HEK293T (cell line): ENCODE measurements around the gene TLE4.

Experiments
- CTCF ChIA-PET: fragments of 350-600 bp; formaldehyde crosslinking; extraction: SDS; loops from one replicate; lab custom pipeline; 2021; ENCODE audit warnings: antibody characterized with exemption, inconsistent platforms; lab: Yijun Ruan, JAX
- POLR2A ChIA-PET: fragments of 350-600 bp; formaldehyde crosslinking; extraction: SDS; loops from one replicate; lab custom pipeline; 2020; ENCODE audit warnings: antibody characterized with exemption, inconsistent platforms; lab: Yijun Ruan, JAX
- DNase-seq: peaks from one replicate; pipeline ENCODE4 v3.0.0; 2012; ENCODE audit warnings: mixed read lengths; ENCODE audit errors: extremely low spot score
- ARNT ChIP-seq: fragments of 450-650 bp; IDR thresholded peaks from 2 replicates; pipeline ENCODE4 v1.6.1; 2017; ENCODE audit warnings: mild to moderate bottlenecking
- BHLHE40 ChIP-seq: fragments of 450-650 bp; IDR thresholded peaks from 2 replicates; pipeline ENCODE4 v1.6.1; 2016; ENCODE audit warnings: mild to moderate bottlenecking, moderate library complexity, borderline replicate concordance
- CTBP1 ChIP-seq: fragments of 450-650 bp; IDR thresholded peaks from 2 replicates; pipeline ENCODE4 v1.6.1; 2016; ENCODE audit warnings: borderline replicate concordance
- ELF4 ChIP-seq: fragments of 450-650 bp; IDR thresholded peaks from 2 replicates; pipeline ENCODE4 v1.6.1; 2017; ENCODE audit warnings: antibody characterized with exemption
- FOXA1 ChIP-seq: fragments of 450-650 bp; IDR thresholded peaks from 2 replicates; pipeline ENCODE4 v1.6.1; 2016; ENCODE audit warnings: mild to moderate bottlenecking
- FOXK2 ChIP-seq: fragments of 450-650 bp; IDR thresholded peaks from 2 replicates; pipeline ENCODE4 v1.6.1; 2016; ENCODE audit warnings: mild to moderate bottlenecking
- FOXM1 ChIP-seq: fragments of 450-650 bp; IDR thresholded peaks from 2 replicates; pipeline ENCODE4 v1.6.1; 2017; ENCODE audit warnings: mild to moderate bottlenecking, borderline replicate concordance
- HDGF ChIP-seq: fragments of 450-650 bp; IDR thresholded peaks from 2 replicates; pipeline ENCODE4 v1.6.1; 2017; ENCODE audit warnings: antibody characterized with exemption, borderline replicate concordance
- L3MBTL2 ChIP-seq: fragments of 450-650 bp; conservative IDR thresholded peaks from 2 replicates; pipeline ENCODE4 v1.6.1; 2016; ENCODE audit warnings: mild to moderate bottlenecking
- LEF1 ChIP-seq: fragments of 450-650 bp; IDR thresholded peaks from 2 replicates; pipeline ENCODE4 v1.6.1; 2017; ENCODE audit warnings: mild to moderate bottlenecking, borderline replicate concordance
- NFRKB ChIP-seq: fragments of 450-650 bp; IDR thresholded peaks from 2 replicates; pipeline ENCODE4 v1.6.1; 2016; ENCODE audit warnings: mild to moderate bottlenecking, moderate library complexity
- SP1 ChIP-seq: fragments of 450-650 bp; IDR thresholded peaks from 2 replicates; pipeline ENCODE4 v1.6.1; 2017
- SUZ12 ChIP-seq: fragments of 450-650 bp; IDR thresholded peaks from 2 replicates; pipeline ENCODE4 v1.6.1; 2016; ENCODE audit warnings: mild to moderate bottlenecking
- TARDBP ChIP-seq: fragments of 450-650 bp; IDR thresholded peaks from 2 replicates; pipeline ENCODE4 v1.6.1; 2016
- ZNF384 ChIP-seq: fragments of 450-650 bp; IDR thresholded peaks from 2 replicates; pipeline ENCODE4 v1.6.1; 2016
- TF ChIP-seq, protein P1 (sequence below): fragments of 450-650 bp; IDR thresholded peaks from 2 replicates; pipeline ENCODE4 v1.6.1; 2016

The TLE4 gene

DNA sequence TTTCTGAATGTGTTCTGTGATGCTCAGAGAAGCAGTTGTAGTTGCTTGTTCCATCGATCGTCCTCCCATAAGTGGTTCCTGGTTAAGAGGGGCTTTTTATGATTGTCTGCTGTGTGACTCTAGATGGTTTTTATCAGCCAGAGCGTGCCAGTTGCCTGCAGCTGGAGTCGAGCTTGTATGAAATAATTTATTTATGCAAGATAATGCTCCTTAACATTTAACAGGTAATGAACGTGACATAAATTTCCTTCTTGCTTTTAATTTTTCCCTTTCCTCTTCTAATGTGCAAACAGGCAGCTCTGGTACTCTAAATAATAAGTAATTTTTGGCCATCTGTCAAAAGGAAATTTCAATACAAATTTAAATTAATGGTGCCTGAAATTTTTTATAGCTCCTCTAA, 84.4 kb downstream of the TLE4 start:
- POLR2A ChIA-PET, result interaction anchor here (1.3 to 1.8 kb wide), 2 partner anchors 82 to 85 kb away, joined by 4 to 9 read pairs; partner anchors contain the start of gene TLE4
- TF ChIP-seq, protein P1, sequence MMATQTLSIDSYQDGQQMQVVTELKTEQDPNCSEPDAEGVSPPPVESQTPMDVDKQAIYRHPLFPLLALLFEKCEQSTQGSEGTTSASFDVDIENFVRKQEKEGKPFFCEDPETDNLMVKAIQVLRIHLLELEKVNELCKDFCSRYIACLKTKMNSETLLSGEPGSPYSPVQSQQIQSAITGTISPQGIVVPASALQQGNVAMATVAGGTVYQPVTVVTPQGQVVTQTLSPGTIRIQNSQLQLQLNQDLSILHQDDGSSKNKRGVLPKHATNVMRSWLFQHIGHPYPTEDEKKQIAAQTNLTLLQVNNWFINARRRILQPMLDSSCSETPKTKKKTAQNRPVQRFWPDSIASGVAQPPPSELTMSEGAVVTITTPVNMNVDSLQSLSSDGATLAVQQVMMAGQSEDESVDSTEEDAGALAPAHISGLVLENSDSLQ, result no peak
- no peak for DNase-seq
- CTCF ChIA-PET, result interaction anchor here (0.6 kb wide), 2 partner anchors 39 to 49 kb away, joined by 3 to 4 read pairs; no protein-coding TSS in a partner anchor

DNA sequence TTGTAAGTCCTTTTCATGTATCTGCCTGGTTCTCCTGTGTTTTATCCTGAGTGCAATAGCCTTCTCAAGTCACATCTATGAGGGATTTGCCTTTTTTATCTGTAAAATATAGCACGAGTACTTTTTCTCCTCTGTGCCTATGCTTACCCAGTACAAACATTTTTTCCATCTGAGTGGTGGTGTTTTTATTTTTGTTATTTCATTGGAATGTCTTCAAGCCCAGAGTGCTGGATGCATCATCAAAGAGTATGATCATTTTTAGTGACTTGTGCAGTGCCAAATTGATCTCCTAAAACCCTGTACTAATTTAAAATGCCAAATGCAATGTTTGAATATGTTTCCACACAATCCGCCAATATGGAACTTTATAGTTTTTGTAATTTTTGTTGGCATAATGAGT, 86.1 kb downstream of the TLE4 start:
- POLR2A ChIA-PET, result no interaction called here
- no peak for DNase-seq
- CTCF ChIA-PET, result no interaction called here
- TF ChIP-seq CTBP1 (no peak), FOXM1 (no peak), SUZ12 (no peak), SP1 (no peak), ZNF384 (no peak), TARDBP (no peak), L3MBTL2 (no peak), NFRKB (no peak), ARNT (no peak), FOXA1 (no peak), BHLHE40 (no peak), ELF4 (no peak), HDGF (no peak), FOXK2 (no peak), LEF1 (no peak)
- TF ChIP-seq, protein P1, result no peak

DNA sequence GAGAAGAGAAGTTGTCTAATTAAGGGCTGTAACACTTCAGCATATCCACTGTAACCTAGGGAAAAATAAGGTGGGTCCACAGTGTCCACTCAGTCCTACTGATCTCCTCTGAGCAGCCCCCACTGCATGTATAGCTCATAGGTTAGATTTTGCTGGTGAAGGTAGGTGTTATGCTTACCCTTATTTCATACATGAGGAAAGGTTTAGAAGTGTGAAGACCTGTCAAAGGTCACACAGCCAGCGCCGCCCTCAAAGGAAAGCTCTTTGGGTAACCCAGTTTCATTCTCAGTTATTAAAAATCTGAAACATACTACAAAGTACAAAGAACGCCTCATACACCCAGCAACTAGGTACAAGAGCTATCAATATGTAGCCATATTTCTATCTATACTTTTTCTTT, 87.2 kb downstream of the TLE4 start:
- TF ChIP-seq ZNF384, result no peak
- no peak for TF ChIP-seq FOXK2
- no peak for TF ChIP-seq ELF4
- no peak for TF ChIP-seq NFRKB
- TF ChIP-seq SUZ12, result no peak
- no peak for TF ChIP-seq TARDBP
- no peak for TF ChIP-seq FOXA1
- no peak for TF ChIP-seq LEF1
- TF ChIP-seq, protein P1, result no peak
- TF ChIP-seq FOXM1, result no peak
- no peak for TF ChIP-seq HDGF
- TF ChIP-seq ARNT, result no peak
- no peak for TF ChIP-seq CTBP1
- no peak for TF ChIP-seq BHLHE40
- TF ChIP-seq SP1, result no peak
- TF ChIP-seq L3MBTL2, result no peak
- DNase-seq, result no peak
- ChIA-PET CTCF (interaction anchor here (0.7 to 1.1 kb wide), 3 partner anchors 9 to 404 kb away, joined by 3 read pairs; no protein-coding TSS in a partner anchor), POLR2A (interaction anchor here (2.3 kb wide), 1 partner anchor 87 kb away, joined by 13 read pairs; the partner anchor contains the start of gene TLE4)

DNA sequence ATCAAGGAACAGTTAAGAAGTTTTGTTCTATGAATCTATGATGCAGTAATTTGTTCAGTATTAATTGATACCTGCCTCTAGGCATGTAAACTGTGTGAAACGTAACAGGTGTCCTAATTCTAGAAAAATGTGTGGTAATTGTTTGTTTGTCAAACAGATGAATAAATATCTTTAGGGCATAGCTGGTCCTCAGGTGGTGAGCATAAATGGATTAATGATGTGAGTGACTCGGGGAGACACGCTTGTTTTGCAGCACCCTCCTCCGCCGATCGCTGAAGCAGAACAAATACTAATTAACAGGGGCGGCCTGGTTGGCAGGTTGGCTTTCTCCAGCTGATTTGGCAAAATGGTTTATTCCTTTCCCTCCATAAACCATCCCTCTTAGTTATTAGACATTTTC, 88.8 kb downstream of the TLE4 start:
- no peak for TF ChIP-seq HDGF
- no peak for TF ChIP-seq L3MBTL2
- no peak for TF ChIP-seq ZNF384
- TF ChIP-seq LEF1, result no peak
- TF ChIP-seq ARNT, result no peak
- ChIA-PET CTCF (interaction anchor here (0.5 to 1.0 kb wide), 2 partner anchors 86 to 105 kb away, joined by 3 read pairs; no protein-coding TSS in a partner anchor), POLR2A (interaction anchor here (2.3 to 5.4 kb wide), 2 partner anchors 89 kb away, joined by 13 to 41 read pairs; partner anchors contain the start of gene TLE4)
- DNase-seq, result no peak

DNA sequence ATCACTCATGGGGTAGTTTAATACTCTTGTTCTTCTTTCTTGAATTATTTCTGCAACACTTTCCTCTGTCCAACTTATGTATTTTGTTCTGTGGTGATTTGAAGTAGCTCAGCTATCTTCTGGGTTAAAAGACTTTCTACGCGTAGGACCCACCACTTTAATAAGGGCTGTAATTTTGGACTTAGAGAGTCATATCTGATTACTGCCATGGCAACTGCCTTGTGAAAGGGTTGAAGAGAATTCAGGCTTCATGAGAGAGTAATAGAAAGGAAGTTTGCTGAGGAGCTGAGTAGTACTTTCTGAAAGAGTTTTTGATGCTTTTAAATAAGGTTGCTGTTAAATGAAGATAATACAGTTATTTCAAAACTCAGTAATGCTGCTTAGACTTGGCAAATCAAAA, 89.5 kb downstream of the TLE4 start:
- CTCF ChIA-PET, result interaction anchor here (0.5 to 1.0 kb wide), 2 partner anchors 87 to 105 kb away, joined by 3 read pairs; no protein-coding TSS in a partner anchor
- POLR2A ChIA-PET, result interaction anchor here (5.4 kb wide), 1 partner anchor 90 kb away, joined by 41 read pairs; the partner anchor contains the start of gene TLE4
- no peak for TF ChIP-seq ZNF384
- TF ChIP-seq, protein P1, result no peak
- TF ChIP-seq FOXM1, result no peak
- TF ChIP-seq ELF4, result no peak
- TF ChIP-seq CTBP1, result no peak
- TF ChIP-seq FOXK2, result no peak
- TF ChIP-seq HDGF, result no peak
- TF ChIP-seq TARDBP, result no peak
- no peak for TF ChIP-seq BHLHE40
- no peak for TF ChIP-seq L3MBTL2
- no peak for TF ChIP-seq SP1
- TF ChIP-seq LEF1, result no peak
- TF ChIP-seq ARNT, result no peak
- TF ChIP-seq NFRKB, result no peak
- TF ChIP-seq FOXA1, result no peak
- TF ChIP-seq SUZ12, result no peak
- no peak for DNase-seq
